Astrocyte of the cerebellum (primary cell): Measurements from ENCODE around the gene PARD6G.
A peak's percentile ranks its signal among the peaks of the same experiment; 100 is the strongest.
"Not testable (repeated sequence)": the region's sequence is repeated elsewhere in the genome, so short reads cannot be mapped to it uniquely, and the experiment has no call there.

Source experiments
- DNase-seq: peaks from one replicate; pipeline ENCODE4 v3.0.0-alpha.2; 2011; ENCODE audit warnings: low read depth
- H3K4me3 ChIP-seq: 2 replicates; pipeline ENCODE4 v1.5.1; 2011; ENCODE audit warnings: mild to moderate bottlenecking, low read depth, low read length, moderate library complexity
- in situ Hi-C: cut with HindIII; loops from 2 replicates; pipeline ENCODE4 v1.10.0; 2017; ENCODE audit warnings: low sequenced_read_pairs
- TF ChIP-seq, protein P1 (sequence below): IDR thresholded peaks from 2 replicates; pipeline ENCODE4 v1.5.1; 2012; ENCODE audit warnings: low read length, low read depth, moderate library complexity, mild to moderate bottlenecking; ENCODE audit errors: missing control alignments

PARD6G gene, protein sequence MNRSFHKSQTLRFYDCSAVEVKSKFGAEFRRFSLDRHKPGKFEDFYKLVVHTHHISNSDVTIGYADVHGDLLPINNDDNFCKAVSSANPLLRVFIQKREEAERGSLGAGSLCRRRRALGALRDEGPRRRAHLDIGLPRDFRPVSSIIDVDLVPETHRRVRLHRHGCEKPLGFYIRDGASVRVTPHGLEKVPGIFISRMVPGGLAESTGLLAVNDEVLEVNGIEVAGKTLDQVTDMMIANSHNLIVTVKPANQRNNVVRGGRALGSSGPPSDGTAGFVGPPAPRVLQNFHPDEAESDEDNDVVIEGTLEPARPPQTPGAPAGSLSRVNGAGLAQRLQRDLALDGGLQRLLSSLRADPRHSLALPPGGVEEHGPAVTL

DNA sequence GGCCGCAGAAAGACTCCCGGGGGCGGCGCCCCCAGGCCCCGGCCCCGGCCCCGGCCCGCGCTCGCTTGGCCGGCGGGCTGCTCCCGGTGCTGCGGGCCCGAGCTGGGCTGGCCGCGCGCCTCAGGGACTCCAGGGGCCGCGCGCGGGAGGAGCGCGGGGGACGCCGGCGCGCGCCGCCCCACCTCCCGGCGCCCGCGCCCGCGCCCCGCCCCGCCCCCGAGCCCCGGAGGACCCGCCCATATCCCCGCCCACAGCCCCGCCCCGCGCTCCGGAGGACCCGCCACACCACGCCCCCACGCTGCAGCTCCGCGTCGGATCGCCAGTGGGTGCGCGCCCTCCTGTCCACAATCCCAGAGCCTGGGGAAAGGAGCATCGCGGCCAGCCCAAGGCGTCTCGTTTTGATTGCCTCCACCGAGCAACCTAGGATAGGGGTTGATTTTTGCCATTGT, at the start of gene PARD6G:
TSS of gene PARD6G (minus strand) at position 122 of the 449 bp plus-strand sequence. CDS start 166 bp downstream, outside the sequence.
- DNase-seq = peak; percentile 33
- TF ChIP-seq, protein P1, sequence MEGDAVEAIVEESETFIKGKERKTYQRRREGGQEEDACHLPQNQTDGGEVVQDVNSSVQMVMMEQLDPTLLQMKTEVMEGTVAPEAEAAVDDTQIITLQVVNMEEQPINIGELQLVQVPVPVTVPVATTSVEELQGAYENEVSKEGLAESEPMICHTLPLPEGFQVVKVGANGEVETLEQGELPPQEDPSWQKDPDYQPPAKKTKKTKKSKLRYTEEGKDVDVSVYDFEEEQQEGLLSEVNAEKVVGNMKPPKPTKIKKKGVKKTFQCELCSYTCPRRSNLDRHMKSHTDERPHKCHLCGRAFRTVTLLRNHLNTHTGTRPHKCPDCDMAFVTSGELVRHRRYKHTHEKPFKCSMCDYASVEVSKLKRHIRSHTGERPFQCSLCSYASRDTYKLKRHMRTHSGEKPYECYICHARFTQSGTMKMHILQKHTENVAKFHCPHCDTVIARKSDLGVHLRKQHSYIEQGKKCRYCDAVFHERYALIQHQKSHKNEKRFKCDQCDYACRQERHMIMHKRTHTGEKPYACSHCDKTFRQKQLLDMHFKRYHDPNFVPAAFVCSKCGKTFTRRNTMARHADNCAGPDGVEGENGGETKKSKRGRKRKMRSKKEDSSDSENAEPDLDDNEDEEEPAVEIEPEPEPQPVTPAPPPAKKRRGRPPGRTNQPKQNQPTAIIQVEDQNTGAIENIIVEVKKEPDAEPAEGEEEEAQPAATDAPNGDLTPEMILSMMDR = peak; percentile 26
- in situ Hi-C loops = no loop called here
- H3K4me3 ChIP-seq = peak within 1 kb of the TSS; percentile 77

DNA sequence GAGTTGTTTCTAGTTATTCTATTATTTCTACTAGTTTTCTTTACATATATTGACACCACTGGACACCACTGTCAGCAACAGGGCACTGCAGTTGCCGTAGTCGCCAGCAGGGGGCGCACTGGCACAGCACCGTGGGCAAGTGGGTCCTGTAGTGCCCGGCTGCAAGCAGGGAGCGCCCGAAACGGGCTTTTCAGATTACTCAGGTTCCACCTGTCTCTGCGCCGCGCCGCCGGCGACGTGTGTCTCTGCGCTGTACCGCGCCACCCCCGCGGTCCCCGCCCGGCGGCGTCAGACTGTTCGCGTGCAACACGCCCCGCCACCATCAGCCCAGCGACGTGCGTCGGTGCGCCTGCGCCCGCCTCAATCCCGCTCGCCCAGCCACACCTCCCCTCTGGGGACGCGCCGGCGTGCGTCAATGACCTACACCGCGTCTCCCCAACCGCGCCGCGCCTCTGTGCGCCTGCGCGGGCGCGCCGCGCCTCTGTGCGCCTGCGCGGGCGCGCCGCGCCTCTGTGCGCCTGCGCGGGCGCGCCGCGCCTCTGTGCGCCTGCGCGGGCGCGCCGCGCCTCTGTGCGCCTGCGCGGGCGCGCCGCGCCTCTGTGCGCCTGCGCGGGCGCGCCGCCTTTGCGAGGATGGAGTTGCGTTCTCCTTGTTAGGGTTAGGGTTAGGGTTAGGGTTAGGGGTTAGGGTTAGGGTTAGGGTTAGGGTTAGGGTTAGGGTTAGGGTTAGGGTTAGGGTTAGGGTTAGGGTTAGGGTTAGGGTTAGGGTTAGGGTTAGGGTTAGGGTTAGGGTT, 15.1 kb upstream of the PARD6G start:
- TF ChIP-seq, protein P1 = peak; percentile 28
- H3K4me3 ChIP-seq, in situ Hi-C loops, DNase-seq: not testable (repeated sequence)

GRCh38 chr18:80259610-80260009, 12.3 kb upstream of the PARD6G start:
- in situ Hi-C loops = no loop called here
- TF ChIP-seq, protein P1 = no peak
- DNase-seq = no peak
- H3K4me3 ChIP-seq = no peak overlapping the region

GRCh38 chr18:80258640-80259039, 11.3 kb upstream of the PARD6G start:
- no peak overlapping the region for H3K4me3 ChIP-seq
- in situ Hi-C loops = no loop called here
- DNase-seq = no peak
- TF ChIP-seq, protein P1 = no peak

GRCh38 chr18:80257579-80258543, 10.5 kb upstream of the PARD6G start:
- in situ Hi-C loops, H3K4me3 ChIP-seq: not testable (repeated sequence)
- peak; percentile 45 for DNase-seq
- TF ChIP-seq, protein P1 = peak; percentile 85

DNA sequence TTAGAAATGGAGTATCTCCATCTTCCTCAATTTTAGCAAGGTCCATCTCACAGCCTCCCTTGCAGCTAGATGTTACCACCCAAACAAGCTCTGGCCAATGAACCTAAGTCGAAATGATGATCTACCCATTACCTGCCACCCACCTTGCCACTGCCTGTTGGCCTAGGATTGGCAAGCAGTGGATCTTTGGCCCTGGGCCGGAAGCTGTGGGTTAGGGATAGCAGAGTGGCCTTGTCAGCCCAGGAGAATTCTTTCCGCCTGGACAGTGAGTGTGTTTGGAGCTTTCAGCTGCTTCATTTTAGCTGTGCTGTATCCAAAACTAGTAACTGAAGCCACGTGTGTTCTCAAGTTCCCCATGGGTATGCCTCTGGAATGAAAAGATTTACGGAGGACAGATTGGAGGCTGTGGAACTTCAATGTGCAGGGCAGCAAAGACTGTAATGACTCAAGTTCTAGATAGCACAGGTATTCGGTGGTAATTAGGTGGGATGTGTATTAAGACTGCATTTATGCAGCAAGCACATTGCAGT, 7.7 kb upstream of the PARD6G start:
- in situ Hi-C loops = no loop called here
- DNase-seq = no peak
- TF ChIP-seq, protein P1 = no peak
- no peak overlapping the region for H3K4me3 ChIP-seq
